ENCODE results near the gene SHISAL2B.

SHISAL2B gene

DNA sequence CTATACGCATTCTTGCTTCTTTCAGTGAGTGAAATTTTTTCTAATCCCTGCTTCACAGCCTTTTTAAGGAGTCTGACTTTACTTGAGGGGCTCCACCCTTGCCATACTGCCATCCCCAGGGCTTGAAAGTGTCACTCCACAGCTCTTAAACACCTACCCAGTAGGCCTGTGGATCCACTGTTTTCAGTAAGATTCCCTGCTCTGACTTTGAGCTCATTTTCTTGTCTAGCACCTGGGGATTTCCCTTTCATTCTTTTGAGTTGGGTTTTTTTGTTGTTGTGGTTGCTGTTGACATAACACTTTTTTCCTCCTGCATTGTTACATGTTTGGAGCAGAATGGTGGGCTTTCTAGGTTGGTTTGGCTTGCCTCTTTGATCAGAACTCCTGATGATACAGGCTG lies 54.6 kb downstream of the SHISAL2B start:
- Histone ChIP-seq H4K8ac (ENCODE audit: low read depth, low read length) (no peak overlapping the region), H3K4me3 (ENCODE audit: low read length in 2 of 2) (no peak overlapping the region), H3K14ac (ENCODE audit: low read length) (no peak overlapping the region), H2BK5ac (ENCODE audit: low read length) (no peak overlapping the region), H3K23ac (ENCODE audit: low read depth, low read length, poor library complexity) (no peak overlapping the region), H2AFZ (ENCODE audit: low read length) (no peak overlapping the region), H2BK15ac (ENCODE audit: low read length) (no peak overlapping the region), H3K4me1 (ENCODE audit: control insufficient read depth in 2 of 2, insufficient read depth in 1 of 2, low read depth in 1 of 2, low read length in 2 of 2) (no peaks in the 10 kb centered on the region), H3K36me3 (replicated peaks in 1 of 2; ENCODE audit: control insufficient read depth in 2 of 2, insufficient read depth in 2 of 2, low read length in 2 of 2) (peaks cover 7 to 40% of the 10 kb centered on the region in 2 donors), H3K9me3 (replicated peaks in 1 of 2; ENCODE audit: control insufficient read depth in 2 of 2, insufficient read depth in 1 of 2, low read depth in 1 of 2, low read length in 2 of 2) (no peaks in the 10 kb centered on the region), H3K9ac (ENCODE audit: low read depth, low read length, poor library complexity) (no peak overlapping the region), H2BK120ac (ENCODE audit: low read depth, low read length) (no peak overlapping the region), H3K4ac (ENCODE audit: low read length) (no peak overlapping the region), H3K27me3 (ENCODE audit: control insufficient read depth in 3 of 3, insufficient read depth in 3 of 3, low read depth in 1 of 3, low read length in 3 of 3) (no peaks in the 10 kb centered on the region), H2AK5ac (ENCODE audit: low read depth, low read length) (no peak overlapping the region), H3K18ac (ENCODE audit: low read length) (no peak overlapping the region), H3K4me2 (ENCODE audit: insufficient read depth, low read length, poor library complexity, severe bottlenecking) (no peak overlapping the region), H2BK12ac (ENCODE audit: low read length) (no peak overlapping the region), H3K79me1 (ENCODE audit: low read depth, low read length) (no peaks in the 10 kb centered on the region), H4K91ac (ENCODE audit: low read depth, low read length, poor library complexity) (no peak overlapping the region), H3K27ac (replicated peaks; ENCODE audit: low read length) (no peak overlapping the region)
- DNase-seq (ENCODE audit: low spot score), result no peak
- WGBS, 2 donors (ENCODE audit: extremely low coverage in 2 of 2, insufficient read length in 2 of 2, insufficient replicate concordance in 1 of 2), result no CpG with 5 or more reads among the region's 1 CpG

DNA sequence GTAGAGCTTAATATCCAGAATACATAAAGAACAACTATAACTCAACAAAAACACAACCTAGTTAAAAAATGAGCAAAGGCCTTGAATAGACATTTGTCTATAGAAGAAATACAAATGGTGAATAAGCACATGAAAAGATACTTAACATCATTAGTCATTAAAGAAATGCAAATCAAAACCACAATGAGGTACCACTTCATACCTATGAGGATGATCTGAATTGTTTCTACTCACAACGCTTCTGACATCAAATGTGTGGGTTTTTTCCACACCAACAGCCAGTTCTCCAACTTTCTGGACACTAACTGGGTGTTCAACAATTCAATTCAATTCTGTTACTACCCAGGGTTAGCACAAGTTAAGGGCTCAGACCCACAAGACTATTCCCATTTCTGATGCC lies 56.1 kb downstream of the SHISAL2B start:
- H3K4me3 ChIP-seq (ENCODE audit: low read length in 2 of 2), result no peak overlapping the region

DNA sequence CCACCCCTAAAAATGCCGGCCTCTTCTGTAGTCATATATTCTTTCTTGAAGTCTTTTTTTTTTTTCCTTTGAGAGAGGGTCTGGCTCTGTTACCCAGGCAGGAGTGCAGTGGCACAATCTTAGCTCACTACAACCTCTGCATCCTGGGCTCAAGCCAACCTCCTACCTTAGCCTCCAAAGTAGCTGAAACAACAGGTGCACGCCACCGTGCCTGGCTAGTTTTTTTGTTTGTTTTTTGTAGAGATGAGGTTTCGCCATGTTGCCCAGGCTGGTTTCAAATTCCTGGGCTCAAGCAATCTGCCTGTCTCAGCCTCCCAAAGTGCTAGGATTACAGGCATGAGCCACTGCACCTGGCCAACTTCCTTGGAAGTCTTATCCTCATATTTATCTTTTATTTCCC lies 59.1 kb downstream of the SHISAL2B start:
- Histone ChIP-seq H3K9me3 (replicated peaks in 1 of 2; ENCODE audit: control insufficient read depth in 2 of 2, insufficient read depth in 1 of 2, low read depth in 1 of 2, low read length in 2 of 2) (no peaks in the 10 kb centered on the region), H2BK120ac (ENCODE audit: low read depth, low read length) (no peak overlapping the region), H3K4me3 (ENCODE audit: low read length in 2 of 2) (no peak overlapping the region), H3K4me1 (ENCODE audit: control insufficient read depth in 2 of 2, insufficient read depth in 1 of 2, low read depth in 1 of 2, low read length in 2 of 2) (no peaks in the 10 kb centered on the region), H3K36me3 (replicated peaks in 1 of 2; ENCODE audit: control insufficient read depth in 2 of 2, insufficient read depth in 2 of 2, low read length in 2 of 2) (peaks cover 4 to 46% of the 10 kb centered on the region in 2 donors), H3K27me3 (ENCODE audit: control insufficient read depth in 3 of 3, insufficient read depth in 3 of 3, low read depth in 1 of 3, low read length in 3 of 3) (no peaks in the 10 kb centered on the region), H2AK5ac (ENCODE audit: low read depth, low read length) (no peak overlapping the region), H3K23ac (ENCODE audit: low read depth, low read length, poor library complexity) (no peak overlapping the region), H3K4ac (ENCODE audit: low read length) (no peak overlapping the region), H4K91ac (ENCODE audit: low read depth, low read length, poor library complexity) (no peak overlapping the region), H2AFZ (ENCODE audit: low read length) (no peak overlapping the region), H2BK15ac (ENCODE audit: low read length) (no peak overlapping the region), H3K14ac (ENCODE audit: low read length) (no peak overlapping the region), H3K4me2 (ENCODE audit: insufficient read depth, low read length, poor library complexity, severe bottlenecking) (no peak overlapping the region), H3K9ac (ENCODE audit: low read depth, low read length, poor library complexity) (no peak overlapping the region), H2BK5ac (ENCODE audit: low read length) (no peak overlapping the region), H3K79me1 (ENCODE audit: low read depth, low read length) (no peaks in the 10 kb centered on the region), H4K8ac (ENCODE audit: low read depth, low read length) (no peak overlapping the region), H3K18ac (ENCODE audit: low read length) (no peak overlapping the region), H3K27ac (replicated peaks; ENCODE audit: low read length) (no peak overlapping the region), H2BK12ac (ENCODE audit: low read length) (no peak overlapping the region)
- WGBS, 2 donors (ENCODE audit: extremely low coverage in 2 of 2, insufficient read length in 2 of 2, insufficient replicate concordance in 1 of 2), result no CpG with 5 or more reads among the region's 4 CpGs
- DNase-seq (ENCODE audit: low spot score), result no peak

More for the DNA sequence above, 56.1 kb downstream of the SHISAL2B start:
- no peak overlapping the region for H3K27ac ChIP-seq (replicated peaks; ENCODE audit: low read length)
- H2AFZ ChIP-seq (ENCODE audit: low read length), result no peak overlapping the region
- no peak overlapping the region for H4K91ac ChIP-seq (ENCODE audit: low read depth, low read length, poor library complexity)
- no peak overlapping the region for H3K4me2 ChIP-seq (ENCODE audit: insufficient read depth, low read length, poor library complexity, severe bottlenecking)
- no peaks in the 10 kb centered on the region for H3K9me3 ChIP-seq (replicated peaks in 1 of 2; ENCODE audit: control insufficient read depth in 2 of 2, insufficient read depth in 1 of 2, low read depth in 1 of 2, low read length in 2 of 2)
- no peak overlapping the region for H2BK15ac ChIP-seq (ENCODE audit: low read length)
- H2BK12ac ChIP-seq (ENCODE audit: low read length), result no peak overlapping the region
- H3K4me1 ChIP-seq (ENCODE audit: control insufficient read depth in 2 of 2, insufficient read depth in 1 of 2, low read depth in 1 of 2, low read length in 2 of 2), result no peaks in the 10 kb centered on the region
- peaks cover 4 to 29% of the 10 kb centered on the region in 2 donors for H3K36me3 ChIP-seq (replicated peaks in 1 of 2; ENCODE audit: control insufficient read depth in 2 of 2, insufficient read depth in 2 of 2, low read length in 2 of 2)
- no peak for DNase-seq (ENCODE audit: low spot score)
- WGBS, 2 donors (ENCODE audit: extremely low coverage in 2 of 2, insufficient read length in 2 of 2, insufficient replicate concordance in 1 of 2), result no CpG with 5 or more reads among the region's 1 CpG
- H3K27me3 ChIP-seq (ENCODE audit: control insufficient read depth in 3 of 3, insufficient read depth in 3 of 3, low read depth in 1 of 3, low read length in 3 of 3), result no peaks in the 10 kb centered on the region
- no peak overlapping the region for H2BK120ac ChIP-seq (ENCODE audit: low read depth, low read length)
- H3K18ac ChIP-seq (ENCODE audit: low read length), result no peak overlapping the region
- no peak overlapping the region for H4K8ac ChIP-seq (ENCODE audit: low read depth, low read length)
- H2BK5ac ChIP-seq (ENCODE audit: low read length), result no peak overlapping the region
- H3K23ac ChIP-seq (ENCODE audit: low read depth, low read length, poor library complexity), result no peak overlapping the region
- no peak overlapping the region for H2AK5ac ChIP-seq (ENCODE audit: low read depth, low read length)
- H3K79me1 ChIP-seq (ENCODE audit: low read depth, low read length), result no peaks in the 10 kb centered on the region
- no peak overlapping the region for H3K4ac ChIP-seq (ENCODE audit: low read length)
- no peak overlapping the region for H3K9ac ChIP-seq (ENCODE audit: low read depth, low read length, poor library complexity)
- H3K14ac ChIP-seq (ENCODE audit: low read length), result no peak overlapping the region

DNA sequence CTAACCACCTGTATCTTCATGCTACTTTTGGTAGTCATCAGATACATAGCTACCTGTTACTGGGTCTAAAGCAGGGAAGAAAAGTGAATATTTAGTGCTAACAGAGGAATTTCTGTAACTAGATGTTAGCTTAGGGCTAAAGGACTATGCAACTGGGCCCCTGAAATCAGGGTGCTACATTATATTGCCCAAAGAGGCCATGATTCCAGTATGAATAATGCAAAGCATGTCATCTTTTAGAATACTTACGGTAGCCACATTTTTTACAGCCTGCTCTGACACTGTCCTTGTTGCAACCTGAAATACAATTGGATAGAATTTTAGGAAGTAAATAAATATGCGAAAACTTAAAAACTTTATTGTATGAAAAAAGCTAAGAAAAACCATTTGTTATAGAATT lies 63.8 kb downstream of the SHISAL2B start:
- H3K27ac ChIP-seq (replicated peaks; ENCODE audit: low read length), result no peak overlapping the region
- H2BK5ac ChIP-seq (ENCODE audit: low read length), result no peak overlapping the region
- no peaks in the 10 kb centered on the region for H3K27me3 ChIP-seq (ENCODE audit: control insufficient read depth in 3 of 3, insufficient read depth in 3 of 3, low read depth in 1 of 3, low read length in 3 of 3)
- H3K79me1 ChIP-seq (ENCODE audit: low read depth, low read length), result no peaks in the 10 kb centered on the region
- no peak overlapping the region for H3K4ac ChIP-seq (ENCODE audit: low read length)
- no peak overlapping the region for H2BK15ac ChIP-seq (ENCODE audit: low read length)
- no peak overlapping the region for H3K18ac ChIP-seq (ENCODE audit: low read length)
- H3K36me3 ChIP-seq (replicated peaks in 1 of 2; ENCODE audit: control insufficient read depth in 2 of 2, insufficient read depth in 2 of 2, low read length in 2 of 2), result peaks cover 9 to 42% of the 10 kb centered on the region in 2 donors
- H4K91ac ChIP-seq (ENCODE audit: low read depth, low read length, poor library complexity), result no peak overlapping the region
- no peaks in the 10 kb centered on the region for H3K9me3 ChIP-seq (replicated peaks in 1 of 2; ENCODE audit: control insufficient read depth in 2 of 2, insufficient read depth in 1 of 2, low read depth in 1 of 2, low read length in 2 of 2)
- H3K4me2 ChIP-seq (ENCODE audit: insufficient read depth, low read length, poor library complexity, severe bottlenecking), result no peak overlapping the region
- H2BK120ac ChIP-seq (ENCODE audit: low read depth, low read length), result no peak overlapping the region
- no peak overlapping the region for H2BK12ac ChIP-seq (ENCODE audit: low read length)
- DNase-seq (ENCODE audit: low spot score), result no peak
- no peak overlapping the region for H4K8ac ChIP-seq (ENCODE audit: low read depth, low read length)
- no peak overlapping the region for H3K4me3 ChIP-seq (ENCODE audit: low read length in 2 of 2)
- peaks cover 5% of the 10 kb centered on the region in 2 donors for H3K4me1 ChIP-seq (ENCODE audit: control insufficient read depth in 2 of 2, insufficient read depth in 1 of 2, low read depth in 1 of 2, low read length in 2 of 2)
- no peak overlapping the region for H2AFZ ChIP-seq (ENCODE audit: low read length)
- H3K14ac ChIP-seq (ENCODE audit: low read length), result no peak overlapping the region
- no peak overlapping the region for H3K23ac ChIP-seq (ENCODE audit: low read depth, low read length, poor library complexity)
- WGBS, 2 donors (ENCODE audit: extremely low coverage in 2 of 2, insufficient read length in 2 of 2, insufficient replicate concordance in 1 of 2), result no CpG with 5 or more reads among the region's 2 CpGs
- no peak overlapping the region for H3K9ac ChIP-seq (ENCODE audit: low read depth, low read length, poor library complexity)
- H2AK5ac ChIP-seq (ENCODE audit: low read depth, low read length), result no peak overlapping the region

Data from neuronal stem cell (in vitro differentiated cells).